ENCODE data around the gene ECE1. TPM values are rescaled to one million over a fixed set of nuclear protein-coding genes. Genes with fewer than 3 reads are reported as not detected.

The ECE1 gene
- total and polyA plus RNA-seq, 9 of the 15 experiments (the other 6 are each of a cell fraction or from before 2014, with no cell fraction given): 0.56 to 34.8 (median 11.0) TPM

GRCh38 chr1:21324368-21325141 lies 34.3 kb upstream of the ECE1 start (continued):
- TF ChIP-seq ZNF143 (CRISPR knock-in tag; IDR thresholded peaks at IDR 0.05) (no peak), ZZZ3 (IDR thresholded peaks at IDR 0.05) (no peak), NFE2L1 (tag; IDR thresholded peaks at IDR 0.05; ENCODE audit: borderline replicate concordance, low read depth) (no peak), ZNF232 (CRISPR knock-in tag; IDR thresholded peaks at IDR 0.05) (no peak), HDGF (IDR thresholded peaks at IDR 0.05) (no peak), FOXJ3 (CRISPR knock-in tag; IDR thresholded peaks at IDR 0.05) (no peak), MITF (IDR thresholded peaks at IDR 0.05) (no peak), SMARCA4 (IDR thresholded peaks at IDR 0.05) (peak; percentile 89), ZNF830 (CRISPR knock-in tag; IDR thresholded peaks at IDR 0.05) (0 out of 2 replicates have a peak, but pooled peaks have one; percentile 31), ELK3 (CRISPR knock-in tag; IDR thresholded peaks at IDR 0.05) (no peak), SMAD4 (CRISPR knock-in tag; conservative IDR thresholded peaks at IDR 0.05) (no peak)
- TF ChIP-seq, protein P1, sequence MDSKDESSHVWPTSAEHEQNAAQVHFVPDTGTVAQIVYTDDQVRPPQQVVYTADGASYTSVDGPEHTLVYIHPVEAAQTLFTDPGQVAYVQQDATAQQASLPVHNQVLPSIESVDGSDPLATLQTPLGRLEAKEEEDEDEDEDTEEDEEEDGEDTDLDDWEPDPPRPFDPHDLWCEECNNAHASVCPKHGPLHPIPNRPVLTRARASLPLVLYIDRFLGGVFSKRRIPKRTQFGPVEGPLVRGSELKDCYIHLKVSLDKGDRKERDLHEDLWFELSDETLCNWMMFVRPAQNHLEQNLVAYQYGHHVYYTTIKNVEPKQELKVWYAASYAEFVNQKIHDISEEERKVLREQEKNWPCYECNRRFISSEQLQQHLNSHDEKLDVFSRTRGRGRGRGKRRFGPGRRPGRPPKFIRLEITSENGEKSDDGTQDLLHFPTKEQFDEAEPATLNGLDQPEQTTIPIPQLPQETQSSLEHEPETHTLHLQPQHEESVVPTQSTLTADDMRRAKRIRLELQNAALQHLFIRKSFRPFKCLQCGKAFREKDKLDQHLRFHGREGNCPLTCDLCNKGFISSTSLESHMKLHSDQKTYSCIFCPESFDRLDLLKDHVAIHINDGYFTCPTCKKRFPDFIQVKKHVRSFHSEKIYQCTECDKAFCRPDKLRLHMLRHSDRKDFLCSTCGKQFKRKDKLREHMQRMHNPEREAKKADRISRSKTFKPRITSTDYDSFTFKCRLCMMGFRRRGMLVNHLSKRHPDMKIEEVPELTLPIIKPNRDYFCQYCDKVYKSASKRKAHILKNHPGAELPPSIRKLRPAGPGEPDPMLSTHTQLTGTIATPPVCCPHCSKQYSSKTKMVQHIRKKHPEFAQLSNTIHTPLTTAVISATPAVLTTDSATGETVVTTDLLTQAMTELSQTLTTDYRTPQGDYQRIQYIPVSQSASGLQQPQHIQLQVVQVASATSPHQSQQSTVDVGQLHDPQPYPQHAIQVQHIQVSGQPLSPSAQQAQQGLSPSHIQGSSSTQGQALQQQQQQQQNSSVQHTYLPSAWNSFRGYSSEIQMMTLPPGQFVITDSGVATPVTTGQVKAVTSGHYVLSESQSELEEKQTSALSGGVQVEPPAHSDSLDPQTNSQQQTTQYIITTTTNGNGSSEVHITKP (IDR thresholded peaks at IDR 0.05; ENCODE audit: partially characterized antibody): peak; percentile 79
- TF ChIP-seq, protein P2, sequence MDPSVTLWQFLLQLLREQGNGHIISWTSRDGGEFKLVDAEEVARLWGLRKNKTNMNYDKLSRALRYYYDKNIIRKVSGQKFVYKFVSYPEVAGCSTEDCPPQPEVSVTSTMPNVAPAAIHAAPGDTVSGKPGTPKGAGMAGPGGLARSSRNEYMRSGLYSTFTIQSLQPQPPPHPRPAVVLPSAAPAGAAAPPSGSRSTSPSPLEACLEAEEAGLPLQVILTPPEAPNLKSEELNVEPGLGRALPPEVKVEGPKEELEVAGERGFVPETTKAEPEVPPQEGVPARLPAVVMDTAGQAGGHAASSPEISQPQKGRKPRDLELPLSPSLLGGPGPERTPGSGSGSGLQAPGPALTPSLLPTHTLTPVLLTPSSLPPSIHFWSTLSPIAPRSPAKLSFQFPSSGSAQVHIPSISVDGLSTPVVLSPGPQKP (CRISPR knock-in tag; IDR thresholded peaks at IDR 0.05): no peak
- TF ChIP-seq, protein P3, sequence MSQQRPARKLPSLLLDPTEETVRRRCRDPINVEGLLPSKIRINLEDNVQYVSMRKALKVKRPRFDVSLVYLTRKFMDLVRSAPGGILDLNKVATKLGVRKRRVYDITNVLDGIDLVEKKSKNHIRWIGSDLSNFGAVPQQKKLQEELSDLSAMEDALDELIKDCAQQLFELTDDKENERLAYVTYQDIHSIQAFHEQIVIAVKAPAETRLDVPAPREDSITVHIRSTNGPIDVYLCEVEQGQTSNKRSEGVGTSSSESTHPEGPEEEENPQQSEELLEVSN (IDR thresholded peaks at IDR 0.05; ENCODE audit: borderline replicate concordance in 1 of 2, extremely low read depth in 1 of 2, insufficient read depth in 1 of 2, insufficient read length in 1 of 2, low read depth in 1 of 2, low read length in 1 of 2, poor library complexity in 1 of 2, severe bottlenecking in 1 of 2): no peak
